Activated T-cell treated with anti-CD3 and anti-CD28 coated beads for 24 hours (primary cell): Measurements from ENCODE around the gene LRRC59.
"Not testable (repeated sequence)": the region's sequence is repeated elsewhere in the genome, so short reads cannot be mapped to it uniquely, and the experiment has no call there.

Experiments
- DNase-seq: peaks from one replicate; pipeline ENCODE4 v3.0.0-alpha.2; 2020; ENCODE audit warnings: low read depth

The LRRC59 gene

GRCh38 chr17:50397111-50397918, at the start of gene LRRC59:
LRRC59 (minus strand) TSS chr17:50397523; CDS start chr17:50397317, 206 bp downstream.
- DNase-seq, result peak; percentile 89

GRCh38 chr17:50445730-50446325, 48.5 kb upstream of the LRRC59 start:
- DNase-seq, result no peak

- no peak for DNase-seq
These were observed 47.8 kb upstream of the LRRC59 start for GRCh38 chr17:50444841-50445715.

- no peak for DNase-seq
These were observed 46.2 kb upstream of the LRRC59 start for GRCh38 chr17:50443505-50443974.

GRCh38 chr17:50440838-50441829, 43.8 kb upstream of the LRRC59 start:
- no peak for DNase-seq

GRCh38 chr17:50440172-50440837, 43.0 kb upstream of the LRRC59 start:
- DNase-seq, result no peak

GRCh38 chr17:50439008-50439407, 41.7 kb upstream of the LRRC59 start:
- DNase-seq, result no peak

- DNase-seq, result no peak
These were observed 40.1 kb upstream of the LRRC59 start for GRCh38 chr17:50437409-50437808.

- DNase-seq, result no peak
These were observed 34.9 kb upstream of the LRRC59 start for GRCh38 chr17:50432125-50432762.

GRCh38 chr17:50430821-50431618, 33.7 kb upstream of the LRRC59 start:
- DNase-seq, result no peak

GRCh38 chr17:50429793-50430192, 32.5 kb upstream of the LRRC59 start:
- no peak for DNase-seq

- DNase-seq, result no peak
These were observed 31.6 kb upstream of the LRRC59 start for GRCh38 chr17:50428831-50429424.

GRCh38 chr17:50428126-50428525, 30.8 kb upstream of the LRRC59 start:
- DNase-seq, result not testable (repeated sequence)

- no peak for DNase-seq
These were observed 29.8 kb upstream of the LRRC59 start for GRCh38 chr17:50426814-50427787.

GRCh38 chr17:50426472-50426782, 29.1 kb upstream of the LRRC59 start:
- no peak for DNase-seq

- DNase-seq, result peak; percentile 59
These were observed 28.6 kb upstream of the LRRC59 start, which contains the start of gene ACSF2 for GRCh38 chr17:50425682-50426471. ACSF2 (plus strand) TSS chr17:50426218; CDS start chr17:50426262, 44 bp downstream.
